HepG2 (cell line): ENCODE measurements around the gene FBN2. TPM values are rescaled to one million over a fixed set of nuclear protein-coding genes. Genes with fewer than 3 reads are reported as not detected.

ENCODE experiments used
- ATAC-seq: fragments of 200-7000 bp; cut with Tn5 transposase; 3 replicates; pipeline ENCODE4 v1.9.1; 2020; ENCODE audit warnings: mild to moderate bottlenecking, moderate library complexity
- BruUV-seq: library from RNA; stranded (reverse); fragments of 400-500 nt; replicated peaks from 2 replicates; lab custom pipeline; 2021; lab: Mats Ljungman, UMichigan
- CTCF ChIA-PET: fragments of 300-600 bp; formaldehyde crosslinking; extraction: SDS; loops from one replicate; lab custom pipeline; 2021; ENCODE audit warnings: low total read pairs, inconsistent platforms, low intra/inter-chr PET ratio; lab: Yijun Ruan, JAX
- POLR2A ChIA-PET: fragments of 350-600 bp; sonication (Branson Sonifier 250); formaldehyde crosslinking; loops from one replicate; lab custom pipeline; 2020; ENCODE audit warnings: antibody characterized with exemption, inconsistent platforms; lab: Yijun Ruan, JAX
- DNase-seq: peaks from one replicate; pipeline ENCODE4 v3.0.0-alpha.2; 2015; ENCODE audit warnings: low spot score
- FAIRE-seq: peaks from 3 replicates; lab custom pipeline; 2011; peaks lifted over from hg19 to GRCh38; lab: Jason Lieb, UNC
- H2AFZ ChIP-seq: one replicate; pipeline ENCODE4 v1.6.1; 2011; ENCODE audit warnings: low read length, inconsistent platforms
- H3K27ac ChIP-seq: fragments of 300-600 bp; 3 replicates; pipeline ENCODE4 v1.8.0; 2011; ENCODE audit warnings: mixed run types, mild to moderate bottlenecking, mixed read lengths, low read length, inconsistent platforms; ENCODE audit not compliant: insufficient read depth; ENCODE audit errors: extremely low read length
- H3K27me3 ChIP-seq, 2 experiments: fragments of 200-600 bp in 1 of 2; 2 replicates in 1 of 2; 3 replicates in 1 of 2; pipeline versions ENCODE4 v1.6.0 to v1.8.0; 2011; ENCODE audit warnings: low read length in 2 of 2, mild to moderate bottlenecking in 2 of 2, moderate library complexity in 2 of 2, inconsistent platforms in 1 of 2; ENCODE audit not compliant: insufficient read depth in 2 of 2, control insufficient read depth in 1 of 2
- H3K36me3 ChIP-seq, 2 experiments: fragments of 200-600 bp in 1 of 2; replicated peaks in 1 of 2; 2 replicates in 1 of 2; 3 replicates in 1 of 2; pipeline versions ENCODE4 v1.5.1 to v1.8.0; 2011; ENCODE audit warnings: low read length in 2 of 2, inconsistent platforms in 1 of 2; ENCODE audit not compliant: insufficient read depth in 2 of 2, control insufficient read depth in 1 of 2
- H3K4me1 ChIP-seq: 2 replicates; pipeline ENCODE4 v1.5.1; 2012; ENCODE audit warnings: low read length, inconsistent platforms; ENCODE audit not compliant: insufficient read depth
- H3K4me2 ChIP-seq: 2 replicates; pipeline ENCODE4 v1.6.0; 2011; ENCODE audit warnings: low read depth, low read length, inconsistent platforms
- H3K4me3 ChIP-seq, 3 experiments: fragments of 200-600 bp in 1 of 3; sonication (generic), shearing (Covaris generic) in 1 of 3; replicated peaks in 1 of 3; 2 replicates each; pipeline ENCODE4 v1.5.1; 2011 to 2016; ENCODE audit warnings: low read length in 3 of 3, inconsistent platforms in 2 of 3, low read depth in 2 of 3, mild to moderate bottlenecking in 2 of 3, control low read depth in 1 of 3, mixed read lengths in 1 of 3; ENCODE audit not compliant: insufficient read depth in 1 of 3
- H3K79me2 ChIP-seq: one replicate; pipeline ENCODE4 v1.6.1; 2011; ENCODE audit warnings: low read length, inconsistent platforms; ENCODE audit not compliant: insufficient read depth
- H3K9ac ChIP-seq: 2 replicates; pipeline ENCODE4 v1.6.0; 2011; ENCODE audit warnings: mild to moderate bottlenecking, low read depth, low read length, inconsistent platforms; ENCODE audit not compliant: insufficient read depth
- H3K9me3 ChIP-seq: 2 replicates; pipeline ENCODE4 v1.5.1; 2012; ENCODE audit warnings: mild to moderate bottlenecking, low read length
- H4K20me1 ChIP-seq: 2 replicates; pipeline ENCODE4 v1.6.0; 2011; ENCODE audit warnings: inconsistent platforms, mild to moderate bottlenecking, low read length, moderate library complexity; ENCODE audit not compliant: insufficient read depth
- KDM1A ChIP-seq: IDR thresholded peaks from 2 replicates; pipeline ENCODE4 v1.6.1; 2016; ENCODE audit warnings: missing compliant biosample characterization
- KDM5A ChIP-seq: fragments of 200-600 bp; sonication (generic); IDR thresholded peaks from 2 replicates; pipeline ENCODE4 v1.7.0; 2018; ENCODE audit warnings: antibody characterized with exemption, mild to moderate bottlenecking, low read length, borderline replicate concordance
- KDM5B ChIP-seq: sonication (generic); formaldehyde crosslinking; IDR thresholded peaks from 2 replicates; pipeline ENCODE4 v1.4.0; 2020; ENCODE audit warnings: missing genetic modification reagents, mild to moderate bottlenecking, borderline replicate concordance
- NAIF1 ChIP-seq: sonication (generic); formaldehyde crosslinking; IDR thresholded peaks from 2 replicates; pipeline ENCODE4 v1.5.0; 2020; ENCODE audit warnings: mild to moderate bottlenecking, missing genetic modification reagents, borderline replicate concordance
- ZNF335 ChIP-seq: sonication (generic); formaldehyde crosslinking; IDR thresholded peaks from 2 replicates; pipeline ENCODE4 v1.4.0; 2020; ENCODE audit warnings: missing genetic modification reagents
- ZNF362 ChIP-seq: sonication (generic); formaldehyde crosslinking; IDR thresholded peaks from 2 replicates; pipeline ENCODE4 v1.4.0; 2020; ENCODE audit warnings: missing genetic modification reagents, mild to moderate bottlenecking, borderline replicate concordance
- ZNF564 ChIP-seq: sonication (generic); formaldehyde crosslinking; IDR thresholded peaks from 2 replicates; pipeline ENCODE4 v1.8.1; 2023; ENCODE audit warnings: mild to moderate bottlenecking, missing genetic modification reagents
- ZNF597 ChIP-seq: sonication (generic); formaldehyde crosslinking; IDR thresholded peaks from 2 replicates; pipeline ENCODE4 v1.5.0; 2020; ENCODE audit warnings: missing genetic modification reagents
- WGBS: methylation state at CpG from one replicate; pipeline ENCODE4 v1.1.6; 2017; ENCODE audit warnings: low lambda C conversion rate; 5-methylcytosine and 5-hydroxymethylcytosine counted together
- in situ Hi-C: cut with HindIII; loops from 2 replicates; pipeline ENCODE4 v1.10.0; 2017; ENCODE audit warnings: low pct_unique_long_range_greater_than_20kb; ENCODE audit not compliant: extremely low pct_ligation_motif_present
- intact Hi-C: fragments of 100-400 bp; cut with micrococcal nuclease; formaldehyde crosslinking; loops from one replicate; pipeline ENCODE4 v1.10.0; 2022; ENCODE audit not compliant: unreplicated experiment
- polyA plus RNA-seq, 8 experiments: library from polyadenylated mRNA; depleted of rRNA in 3 of 8; stranded (reverse) in 7 of 8; unstranded in 1 of 8; fragments of >200 nt; fragmentation: Illumina TruSeq in 4 of 8; extraction: Trizol in 4 of 8; gene quantifications; 2 replicates each; pipeline versions ENCODE4 v1.2.1 to v1.2.3, GENCODE V29; 2011 to 2016; ENCODE audit warnings: low read depth in 4 of 8, missing spikeins in 1 of 8, mixed read lengths in 1 of 8; ENCODE audit not compliant: insufficient read depth in 1 of 8
- total RNA-seq, 5 experiments: library from RNA; depleted of rRNA; stranded (reverse); fragments of >200 nt; fragmentation: Illumina TruSeq; extraction: Trizol; gene quantifications; 2 replicates each; pipeline ENCODE4 v1.2.3, GENCODE V29; 2016; ENCODE audit warnings: low read depth in 1 of 5

FBN2 gene
- total and polyA plus RNA-seq, 2 of the 13 experiments (the other 11 are each of a cell fraction or from before 2014, with no cell fraction given): not detected

- TF ChIP-seq KDM1A (CRISPR knock-in tag): no peak
Observed at GRCh38 chr5:128335339-128335738, 202.7 kb downstream of the FBN2 start (continued).

- BruUV-seq: no TSS peak
- in situ Hi-C loops: no loop called here
- FAIRE-seq (no peak), DNase-seq (no peak), ATAC-seq (no peak)
- Histone ChIP-seq H4K20me1 (no peaks in the 10 kb centered on the region), H3K4me1 (no peaks in the 10 kb centered on the region), H3K36me3 (no peaks in the 10 kb centered on the region), H2AFZ (no peak overlapping the region), H3K9me3 (no peaks in the 10 kb centered on the region), H3K4me3 (no peak overlapping the region), H3K4me2 (no peak overlapping the region), H3K79me2 (no peaks in the 10 kb centered on the region), H3K9ac (no peak overlapping the region), H3K27ac (no peak overlapping the region), H3K27me3 (no peaks in the 10 kb centered on the region)
- WGBS: 3% methylated on average over 8 of the region's 9 CpGs
- ChIA-PET CTCF (no interaction called here), POLR2A (no interaction called here)
- intact Hi-C loops: no loop called here
- no peak for TF ChIP-seq ZNF335 (CRISPR knock-in tag)
- TF ChIP-seq KDM5B (CRISPR knock-in tag): no peak
- TF ChIP-seq KDM5A: no peak
- no peak for TF ChIP-seq NAIF1 (CRISPR knock-in tag)
- TF ChIP-seq ZNF362 (CRISPR knock-in tag): no peak
- no peak for TF ChIP-seq ZNF597 (CRISPR knock-in tag)
- TF ChIP-seq ZNF564: no peak
Observed at GRCh38 chr5:128334010-128334716, 203.9 kb downstream of the FBN2 start.
